Calu3 (cell line): ENCODE data around the gene FXYD4. TPM values are rescaled to one million over a fixed set of nuclear protein-coding genes. Genes with fewer than 3 reads are reported as not detected.

Experiments used
- Bru-seq: library from RNA; stranded (reverse); fragments of 400-500 nt; gene quantifications from one replicate; lab custom pipeline; 2021; lab: Mats Ljungman, UMichigan
- BruChase-seq, 2 experiments: library from RNA; stranded (reverse); fragments of 400-500 nt; gene quantifications; one replicate each; lab custom pipeline; 2021; lab: Mats Ljungman, UMichigan
- BruUV-seq: library from RNA; stranded (reverse); fragments of 400-500 nt; replicated peaks from 2 replicates; lab custom pipeline; 2021; lab: Mats Ljungman, UMichigan
- CTCF ChIA-PET: fragments of 300-600 bp; sonication (Branson Sonifier 250); formaldehyde crosslinking; loops from one replicate; lab custom pipeline; 2022; ENCODE audit warnings: antibody characterized with exemption; lab: Charles Lee
- DNase-seq: peaks from one replicate; pipeline ENCODE4 v3.0.0; 2022
- H3K27ac Mint-ChIP-seq: one replicate; pipeline ENCODE4 v1.8.0; 2022; ENCODE audit warnings: mixed read lengths; ENCODE audit not compliant: unreplicated experiment
- H3K27me3 Mint-ChIP-seq: one replicate; pipeline ENCODE4 v1.8.0; 2022; ENCODE audit warnings: mixed read lengths; ENCODE audit not compliant: unreplicated experiment
- H3K36me3 Mint-ChIP-seq: one replicate; pipeline ENCODE4 v1.8.0; 2022; ENCODE audit warnings: mild to moderate bottlenecking, moderate library complexity, mixed read lengths; ENCODE audit not compliant: insufficient read depth, unreplicated experiment
- H3K4me1 Mint-ChIP-seq: one replicate; pipeline ENCODE4 v1.8.0; 2022; ENCODE audit warnings: mild to moderate bottlenecking, low read depth, mixed read lengths; ENCODE audit not compliant: unreplicated experiment
- H3K4me3 Mint-ChIP-seq: one replicate; pipeline ENCODE4 v1.8.0; 2022; ENCODE audit warnings: mild to moderate bottlenecking, low read depth, moderate library complexity, mixed read lengths; ENCODE audit not compliant: unreplicated experiment
- H3K9me3 Mint-ChIP-seq: one replicate; pipeline ENCODE4 v1.8.0; 2022; ENCODE audit warnings: low read depth, mixed read lengths; ENCODE audit not compliant: unreplicated experiment
- intact Hi-C: fragments of 100-400 bp; cut with micrococcal nuclease; formaldehyde crosslinking; loops from one replicate; pipeline ENCODE4 v1.10.0; 2022; ENCODE audit not compliant: unreplicated experiment
- long read RNA-seq: library from polyadenylated mRNA; stranded (forward); transcript quantifications from one replicate; pipeline ENCODE4 v2.0.0, GENCODE V29; 2022
- total RNA-seq: library from RNA; stranded (reverse); gene quantifications from 2 replicates; pipeline ENCODE4 v1.2.3, GENCODE V29; 2022
- TF ChIP-seq, protein P1 (sequence below): fragments of 200-600 bp; IDR thresholded peaks from one replicate; pipeline ENCODE4 v1.8.0; 2022; ENCODE audit warnings: antibody characterized with exemption; ENCODE audit not compliant: unreplicated experiment

FXYD4 gene, protein sequence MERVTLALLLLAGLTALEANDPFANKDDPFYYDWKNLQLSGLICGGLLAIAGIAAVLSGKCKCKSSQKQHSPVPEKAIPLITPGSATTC
- total RNA-seq (not detected in 2 replicates), Bru-seq, nascent RNA (percentile 13 among the genes with signal in this experiment), BruChase-seq, experiment 1, labeled RNA remaining after a 6-hour chase (percentile 15 among the genes with signal in this experiment), BruChase-seq, experiment 2, labeled RNA remaining after a 2-hour chase (not detected)
- long read RNA-seq = 0 reads

DNA sequence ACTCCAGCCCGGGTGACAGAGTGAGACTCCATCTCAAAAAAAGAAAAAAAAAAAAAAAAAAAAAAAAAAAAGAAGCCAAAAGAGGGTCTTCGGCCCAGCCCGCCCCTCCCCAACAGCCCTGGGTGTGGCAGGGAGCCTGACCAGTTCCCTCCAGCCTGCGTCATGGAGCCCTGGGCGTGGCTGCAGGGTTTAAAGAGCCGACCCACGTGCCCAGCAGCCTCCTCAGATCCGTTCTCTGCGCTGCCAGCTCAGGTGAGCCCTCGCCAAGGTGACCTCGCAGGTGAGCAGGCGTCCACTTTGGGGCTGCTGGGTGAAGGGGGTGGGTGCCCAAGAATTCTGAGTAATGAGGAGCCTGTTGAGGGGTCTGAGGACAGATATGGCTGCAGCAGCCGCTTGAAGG lies at the start of gene FXYD4:
FXYD4 (plus strand) TSS at position 219 of the 400 bp plus-strand sequence. CDS start 2,111 bp downstream, outside the sequence.
- no peaks in the 10 kb centered on the region for H3K27me3 Mint-ChIP-seq
- TF ChIP-seq, protein P1, sequence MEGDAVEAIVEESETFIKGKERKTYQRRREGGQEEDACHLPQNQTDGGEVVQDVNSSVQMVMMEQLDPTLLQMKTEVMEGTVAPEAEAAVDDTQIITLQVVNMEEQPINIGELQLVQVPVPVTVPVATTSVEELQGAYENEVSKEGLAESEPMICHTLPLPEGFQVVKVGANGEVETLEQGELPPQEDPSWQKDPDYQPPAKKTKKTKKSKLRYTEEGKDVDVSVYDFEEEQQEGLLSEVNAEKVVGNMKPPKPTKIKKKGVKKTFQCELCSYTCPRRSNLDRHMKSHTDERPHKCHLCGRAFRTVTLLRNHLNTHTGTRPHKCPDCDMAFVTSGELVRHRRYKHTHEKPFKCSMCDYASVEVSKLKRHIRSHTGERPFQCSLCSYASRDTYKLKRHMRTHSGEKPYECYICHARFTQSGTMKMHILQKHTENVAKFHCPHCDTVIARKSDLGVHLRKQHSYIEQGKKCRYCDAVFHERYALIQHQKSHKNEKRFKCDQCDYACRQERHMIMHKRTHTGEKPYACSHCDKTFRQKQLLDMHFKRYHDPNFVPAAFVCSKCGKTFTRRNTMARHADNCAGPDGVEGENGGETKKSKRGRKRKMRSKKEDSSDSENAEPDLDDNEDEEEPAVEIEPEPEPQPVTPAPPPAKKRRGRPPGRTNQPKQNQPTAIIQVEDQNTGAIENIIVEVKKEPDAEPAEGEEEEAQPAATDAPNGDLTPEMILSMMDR = no peak
- intact Hi-C loops = no loop called here
- CTCF ChIA-PET = no interaction called here
- no TSS peak for BruUV-seq
- H3K36me3 Mint-ChIP-seq = no peaks in the 10 kb centered on the region
- peaks cover 16% of the 10 kb centered on the region for H3K4me1 Mint-ChIP-seq
- no peak within 1 kb of the TSS for H3K4me3 Mint-ChIP-seq
- peak; percentile 25 for DNase-seq
- no peaks in the 10 kb centered on the region for H3K9me3 Mint-ChIP-seq
- H3K27ac Mint-ChIP-seq = no peak within 1 kb of the TSS

DNA sequence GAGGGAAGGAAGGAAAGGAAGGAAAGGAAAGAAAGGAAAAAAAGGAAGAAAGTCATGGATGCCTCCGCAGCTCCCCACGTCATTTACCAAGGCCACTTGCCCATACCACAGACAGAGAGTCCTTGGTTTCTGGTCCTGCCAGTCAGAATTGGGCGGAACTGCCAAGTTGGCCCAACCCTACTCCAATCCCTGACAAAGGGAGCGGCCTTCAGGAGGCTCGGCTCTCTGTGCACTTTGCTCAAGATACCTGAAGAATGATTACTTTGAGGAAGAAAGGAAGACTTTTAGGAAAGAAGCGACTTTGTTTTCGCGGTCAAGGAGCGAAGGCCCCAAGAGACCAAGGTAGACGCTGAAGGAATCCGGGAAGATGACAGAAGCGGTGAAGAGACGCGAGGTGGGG lies 49.1 kb upstream of the FXYD4 start:
- DNase-seq = peak; percentile 25
- intact Hi-C loops = no loop called here
- CTCF ChIA-PET = interaction anchor here (0.5 to 1.6 kb wide), 4 partner anchors 27 to 56 kb away, joined by 3 to 4 read pairs (median 3); no protein-coding TSS in a partner anchor
- Mint-ChIP-seq H3K27ac (peak overlapping the region; percentile 74), H3K4me3 (peak overlapping the region; percentile 66), H3K36me3 (peaks cover 11% of the 10 kb centered on the region), H3K27me3 (no peaks in the 10 kb centered on the region), H3K4me1 (peaks cover 27% of the 10 kb centered on the region), H3K9me3 (no peaks in the 10 kb centered on the region)
- BruUV-seq = no TSS peak
- TF ChIP-seq, protein P1 = no peak

DNA sequence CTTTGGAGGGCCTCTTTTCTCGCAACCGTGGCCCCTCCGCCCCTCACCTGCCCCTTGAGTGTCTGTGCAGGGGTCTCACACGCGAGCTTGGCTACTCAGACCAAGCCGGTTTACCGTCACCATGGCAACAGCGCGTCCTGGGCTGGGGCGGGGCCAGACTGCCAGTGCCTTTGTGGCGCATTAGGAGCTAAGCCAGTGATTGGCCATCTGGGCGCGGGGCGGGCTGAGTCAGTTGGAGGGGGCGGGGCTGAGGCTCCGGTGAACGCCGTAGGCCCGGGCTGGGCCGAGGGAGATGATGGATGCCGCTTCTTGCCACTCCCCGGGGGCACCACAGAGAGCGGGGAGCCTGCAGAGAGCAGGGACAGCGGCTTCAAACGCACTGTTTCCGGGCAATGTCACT lies 48.7 kb upstream of the FXYD4 start:
- no peaks in the 10 kb centered on the region for H3K9me3 Mint-ChIP-seq
- peaks cover 11% of the 10 kb centered on the region for H3K36me3 Mint-ChIP-seq
- H3K4me1 Mint-ChIP-seq = peaks cover 27% of the 10 kb centered on the region
- peak; percentile 95 for DNase-seq
- H3K27me3 Mint-ChIP-seq = no peaks in the 10 kb centered on the region
- H3K27ac Mint-ChIP-seq = peak overlapping the region; percentile 74
- CTCF ChIA-PET = interaction anchor here (0.5 to 1.6 kb wide), 5 partner anchors 26 to 57 kb away, joined by 3 to 4 read pairs (median 3); no protein-coding TSS in a partner anchor
- TF ChIP-seq, protein P1 = no peak
- peak overlapping the region; percentile 66 for H3K4me3 Mint-ChIP-seq
- no TSS peak for BruUV-seq
- intact Hi-C loops = no loop called here

DNA sequence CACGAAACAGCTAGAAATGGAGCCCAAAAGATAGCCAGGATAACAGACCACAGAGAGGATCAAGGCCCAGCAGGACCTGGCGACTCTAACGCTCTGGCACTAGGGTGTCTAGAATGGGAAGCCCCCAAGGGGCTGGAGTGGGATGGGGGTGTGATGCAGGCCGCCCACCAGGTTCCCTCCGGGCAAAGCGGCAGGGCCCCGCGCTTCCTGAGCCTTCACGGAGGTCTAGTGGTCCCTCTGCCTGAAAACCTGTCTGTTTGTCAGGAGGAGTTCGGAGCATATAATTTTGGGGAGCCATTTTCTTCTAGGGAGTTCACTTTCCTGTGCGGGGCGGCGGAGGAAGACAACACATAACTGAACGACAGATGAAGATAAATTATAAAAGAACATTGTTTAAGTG lies 48.2 kb upstream of the FXYD4 start:
- Mint-ChIP-seq H3K27me3 (no peaks in the 10 kb centered on the region), H3K9me3 (no peaks in the 10 kb centered on the region), H3K4me3 (peak overlapping the region; percentile 66), H3K4me1 (peaks cover 31% of the 10 kb centered on the region), H3K36me3 (peaks cover 11% of the 10 kb centered on the region), H3K27ac (peak overlapping the region; percentile 39)
- TF ChIP-seq, protein P1 = no peak
- CTCF ChIA-PET = interaction anchor here (0.7 to 1.6 kb wide), 4 partner anchors 26 to 57 kb away, joined by 3 to 4 read pairs (median 3); no protein-coding TSS in a partner anchor
- BruUV-seq = no TSS peak
- no peak for DNase-seq
- intact Hi-C loops = no loop called here
